Breast epithelium (tissue), 4 donors: ENCODE data around the gene CHRNB2. TPM values are rescaled to one million over a fixed set of nuclear protein-coding genes. Genes with fewer than 3 reads are reported as not detected.

Source experiments
- DNase-seq, 2 donors: peaks; one replicate each; pipeline ENCODE4 v3.0.0-alpha.2; 2019; ENCODE audit warnings: low spot score in 2 of 2
- H3K27ac ChIP-seq, 2 donors: fragments of 200-600 bp; sonication (generic) in 1 of 2; one replicate each; pipeline ENCODE4 v1.5.1; 2016 to 2019; ENCODE audit warnings: mild to moderate bottlenecking in 1 of 2
- H3K27me3 ChIP-seq, 2 donors: fragments of 200-600 bp; sonication (generic) in 1 of 2; one replicate each; pipeline versions ENCODE4 v1.5.1 to v1.6.0; 2017 to 2019; ENCODE audit warnings: control low read depth in 1 of 2, mild to moderate bottlenecking in 1 of 2
- H3K36me3 ChIP-seq: fragments of 200-600 bp; one replicate; pipeline ENCODE4 v1.5.1; 2019
- H3K4me1 ChIP-seq, 2 donors: fragments of 200-600 bp; sonication (generic); one replicate each; pipeline ENCODE4 v1.5.1; 2016 to 2019; ENCODE audit warnings: control low read depth in 1 of 2
- H3K4me3 ChIP-seq, 3 donors: fragments of 200-600 bp; sonication (generic); 1 replicate in 2 of 3; 2 replicates in 1 of 3; pipeline ENCODE4 v1.5.1; 2016 to 2019; ENCODE audit warnings: mild to moderate bottlenecking in 3 of 3, moderate library complexity in 2 of 3
- H3K9me3 ChIP-seq, 2 donors: fragments of 200-600 bp; sonication (generic) in 1 of 2; one replicate each; pipeline ENCODE4 v1.5.1; 2016 to 2019; ENCODE audit warnings: control low read depth in 1 of 2
- POLR2A ChIP-seq: fragments of 450-650 bp; IDR thresholded peaks from one replicate; pipeline ENCODE4 v1.6.1; 2016; ENCODE audit warnings: antibody characterized with exemption, mild to moderate bottlenecking, moderate library complexity
- POLR2AphosphoS5 ChIP-seq, 3 donors: sonication (generic); formaldehyde crosslinking; IDR thresholded peaks; one replicate each; pipeline ENCODE4 v1.6.1; 2017; ENCODE audit warnings: antibody characterized with exemption in 3 of 3
- intact Hi-C: fragments of 100-400 bp; cut with DNase I; formaldehyde crosslinking; loops from one replicate; pipeline ENCODE4 v1.15.1; 2023; ENCODE audit warnings: low total_unique reads
- total RNA-seq, 3 donors: library from RNA; depleted of rRNA; stranded (reverse); fragments of >200 nt; gene quantifications; one replicate each; pipeline ENCODE4 v1.1.0, GENCODE V29; 2016
- TF ChIP-seq, protein P1 (sequence below), 3 donors: fragments of 450-650 bp; IDR thresholded peaks; one replicate each; pipeline ENCODE4 v1.5.1; 2016 to 2017; ENCODE audit warnings: antibody characterized with exemption in 3 of 3, mild to moderate bottlenecking in 3 of 3, moderate library complexity in 3 of 3

The CHRNB2 gene
- total RNA-seq, 3 donors from 2014 or later = 0.16 to 1.3 (median 0.73) TPM

DNA sequence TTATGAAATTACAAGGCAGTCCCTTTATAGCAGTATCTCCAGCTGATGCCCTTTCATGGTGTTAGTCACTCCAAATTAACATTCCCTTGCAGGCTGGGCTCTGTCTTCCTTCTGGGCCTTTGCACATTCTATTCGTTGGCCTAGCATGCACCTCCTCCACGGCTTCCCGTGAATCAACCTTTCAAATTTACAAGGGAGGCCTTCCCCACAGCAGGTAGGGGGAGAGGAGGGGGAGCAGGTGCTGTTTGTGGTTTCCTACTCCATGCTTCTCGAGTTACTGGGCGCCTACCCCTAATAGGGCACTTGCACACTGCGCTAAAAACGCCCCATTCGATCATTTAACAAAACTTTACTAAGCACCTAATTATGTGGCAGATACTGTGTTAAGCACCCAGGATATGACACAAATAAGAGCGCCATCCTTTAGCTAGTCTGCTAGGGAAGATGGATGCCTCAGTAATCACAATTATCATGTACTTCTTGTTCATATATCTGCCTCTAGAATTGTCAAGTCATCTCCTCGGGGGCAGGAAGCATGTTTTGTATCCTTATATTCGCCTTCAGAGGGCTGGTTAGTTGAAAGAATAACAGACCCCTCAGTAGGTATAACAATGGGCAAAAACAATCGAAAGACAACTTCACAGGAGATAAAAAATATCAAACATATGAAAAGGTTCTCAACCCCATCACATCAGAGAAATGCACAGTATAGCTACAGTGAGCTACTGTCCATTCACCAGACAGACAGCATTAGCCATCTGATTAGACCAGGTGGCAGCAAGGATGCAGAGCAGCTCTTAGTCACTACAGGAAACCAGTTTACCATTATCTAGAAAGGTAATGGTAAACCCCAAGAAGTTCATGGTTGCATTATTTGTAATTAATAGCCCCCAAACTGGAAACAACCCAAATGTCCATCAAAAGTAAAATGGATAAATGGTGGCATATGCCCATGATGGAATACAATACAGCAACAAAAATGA is 42.1 kb downstream of the CHRNB2 start:
- intact Hi-C loops = no loop called here
- H3K9me3 ChIP-seq = no peaks in the 10 kb centered on the region
- no peaks in the 10 kb centered on the region for H3K36me3 ChIP-seq
- peaks cover 0 to 6% of the 10 kb centered on the region in 2 donors for H3K4me1 ChIP-seq
- no peaks in the 10 kb centered on the region for H3K27me3 ChIP-seq
- DNase-seq = no peak
- peak overlapping the region; percentile 95 to 98 for H3K27ac ChIP-seq
- TF ChIP-seq POLR2AphosphoS5 (IDR thresholded peaks at IDR 0.05) (no peak), POLR2A (no peak)
- TF ChIP-seq, protein P1, sequence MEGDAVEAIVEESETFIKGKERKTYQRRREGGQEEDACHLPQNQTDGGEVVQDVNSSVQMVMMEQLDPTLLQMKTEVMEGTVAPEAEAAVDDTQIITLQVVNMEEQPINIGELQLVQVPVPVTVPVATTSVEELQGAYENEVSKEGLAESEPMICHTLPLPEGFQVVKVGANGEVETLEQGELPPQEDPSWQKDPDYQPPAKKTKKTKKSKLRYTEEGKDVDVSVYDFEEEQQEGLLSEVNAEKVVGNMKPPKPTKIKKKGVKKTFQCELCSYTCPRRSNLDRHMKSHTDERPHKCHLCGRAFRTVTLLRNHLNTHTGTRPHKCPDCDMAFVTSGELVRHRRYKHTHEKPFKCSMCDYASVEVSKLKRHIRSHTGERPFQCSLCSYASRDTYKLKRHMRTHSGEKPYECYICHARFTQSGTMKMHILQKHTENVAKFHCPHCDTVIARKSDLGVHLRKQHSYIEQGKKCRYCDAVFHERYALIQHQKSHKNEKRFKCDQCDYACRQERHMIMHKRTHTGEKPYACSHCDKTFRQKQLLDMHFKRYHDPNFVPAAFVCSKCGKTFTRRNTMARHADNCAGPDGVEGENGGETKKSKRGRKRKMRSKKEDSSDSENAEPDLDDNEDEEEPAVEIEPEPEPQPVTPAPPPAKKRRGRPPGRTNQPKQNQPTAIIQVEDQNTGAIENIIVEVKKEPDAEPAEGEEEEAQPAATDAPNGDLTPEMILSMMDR (IDR thresholded peaks at IDR 0.05) = no peak
- no peak overlapping the region for H3K4me3 ChIP-seq

DNA sequence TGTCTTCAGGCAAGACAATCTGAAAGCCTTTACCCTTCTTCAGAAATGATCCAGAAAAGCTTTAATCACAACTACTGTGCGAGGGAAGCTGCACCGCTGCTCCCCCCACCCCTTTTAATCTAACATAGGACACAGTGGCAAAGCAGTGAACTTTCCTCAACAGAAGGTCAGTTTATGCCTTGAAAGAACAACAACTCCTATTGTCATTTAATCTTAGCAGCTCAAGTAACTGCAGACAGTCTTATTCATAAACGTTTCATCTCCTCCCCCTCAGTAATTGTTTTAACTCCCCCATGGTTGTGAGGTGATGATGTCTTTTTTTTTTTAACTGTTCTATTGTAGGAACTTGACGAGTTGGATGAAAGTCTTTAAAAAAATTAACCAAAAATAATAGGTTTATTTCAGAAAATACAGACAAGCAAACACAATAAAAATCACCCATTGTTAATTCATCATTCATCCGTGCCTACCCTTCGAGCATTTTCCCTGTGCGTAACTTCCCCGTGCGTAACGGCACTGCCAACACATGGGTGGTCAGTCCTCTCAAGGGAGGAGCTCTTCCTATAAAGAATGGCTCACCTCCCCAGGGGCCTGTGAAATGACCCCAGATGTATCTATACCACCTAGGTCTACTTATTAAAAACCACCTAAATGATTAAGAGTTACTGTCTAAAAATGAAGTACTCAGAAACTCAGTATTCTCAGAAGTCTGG is 43.7 kb downstream of the CHRNB2 start:
- TF ChIP-seq POLR2AphosphoS5 (IDR thresholded peaks at IDR 0.05) (no peak), POLR2A (no peak)
- TF ChIP-seq, protein P1 (IDR thresholded peaks at IDR 0.05) = no peak
- no peaks in the 10 kb centered on the region for H3K27me3 ChIP-seq
- peak overlapping the region in 1 of 2 donors; percentile 7 for H3K27ac ChIP-seq
- no peak for DNase-seq
- no peak overlapping the region for H3K4me3 ChIP-seq
- H3K4me1 ChIP-seq = peaks cover 0 to 10% of the 10 kb centered on the region in 2 donors
- intact Hi-C loops = no loop called here
- no peaks in the 10 kb centered on the region for H3K9me3 ChIP-seq
- H3K36me3 ChIP-seq = no peaks in the 10 kb centered on the region

- Histone ChIP-seq H3K27me3 (no peaks in the 10 kb centered on the region), H3K9me3 (no peaks in the 10 kb centered on the region), H3K4me1 (peaks cover 0 to 5% of the 10 kb centered on the region in 2 donors), H3K4me3 (no peak overlapping the region), H3K27ac (no peak overlapping the region), H3K36me3 (no peaks in the 10 kb centered on the region)
- intact Hi-C loops = no loop called here
- no peak for DNase-seq
- no peak for TF ChIP-seq POLR2AphosphoS5 (IDR thresholded peaks at IDR 0.05)
- TF ChIP-seq, protein P1 (IDR thresholded peaks at IDR 0.05) = no peak
Measured at GRCh38 chr1:154614247-154614646, 46.7 kb downstream of the CHRNB2 start.

- no peaks in the 10 kb centered on the region for H3K27me3 ChIP-seq
- H3K4me1 ChIP-seq = peaks cover 0 to 4% of the 10 kb centered on the region in 2 donors
- H3K27ac ChIP-seq = no peak overlapping the region
- no peak overlapping the region for H3K4me3 ChIP-seq
- no peaks in the 10 kb centered on the region for H3K9me3 ChIP-seq
- DNase-seq = no peak
- no peaks in the 10 kb centered on the region for H3K36me3 ChIP-seq
- TF ChIP-seq, protein P1 (IDR thresholded peaks at IDR 0.05) = no peak
- no peak for TF ChIP-seq POLR2A
- no peak for TF ChIP-seq POLR2AphosphoS5 (IDR thresholded peaks at IDR 0.05)
- intact Hi-C loops = no loop called here
Measured at GRCh38 chr1:154614901-154615300, 47.3 kb downstream of the CHRNB2 start.

- no peaks in the 10 kb centered on the region for H3K27me3 ChIP-seq
- no peak for DNase-seq
- no peak overlapping the region for H3K27ac ChIP-seq
- H3K4me1 ChIP-seq = peaks cover 0 to 4% of the 10 kb centered on the region in 2 donors
- intact Hi-C loops = no loop called here
- no peaks in the 10 kb centered on the region for H3K36me3 ChIP-seq
- no peak for TF ChIP-seq POLR2A
- TF ChIP-seq, protein P1 (IDR thresholded peaks at IDR 0.05) = no peak
- TF ChIP-seq POLR2AphosphoS5 (IDR thresholded peaks at IDR 0.05) = no peak
- no peaks in the 10 kb centered on the region for H3K9me3 ChIP-seq
- no peak overlapping the region for H3K4me3 ChIP-seq
Measured at GRCh38 chr1:154615411-154615810, 47.8 kb downstream of the CHRNB2 start.
